HepG2 (cell line): Measurements from ENCODE around the gene CALD1. TPM values are rescaled to one million over a fixed set of nuclear protein-coding genes. Genes with fewer than 3 reads are reported as not detected.

Experiments
- DMAP1 ChIP-seq: IDR thresholded peaks from 2 replicates; pipeline ENCODE4 v1.6.1; 2016
- MXD4 ChIP-seq: IDR thresholded peaks from 2 replicates; pipeline ENCODE4 v1.6.1; 2016; ENCODE audit warnings: mild to moderate bottlenecking, missing biosample characterization, missing genetic modification reagents
- NFATC3 ChIP-seq: sonication (generic); formaldehyde crosslinking; IDR thresholded peaks from 2 replicates; pipeline ENCODE4 v1.5.1; 2020; ENCODE audit warnings: mild to moderate bottlenecking, missing genetic modification reagents
- PAWR ChIP-seq: sonication (generic); formaldehyde crosslinking; IDR thresholded peaks from 2 replicates; pipeline ENCODE4 v1.4.0; 2020; ENCODE audit warnings: missing genetic modification reagents, mild to moderate bottlenecking, borderline replicate concordance
- SMAD9 ChIP-seq: sonication (generic); formaldehyde crosslinking; IDR thresholded peaks from 2 replicates; pipeline ENCODE4 v1.5.1; 2020; ENCODE audit warnings: mild to moderate bottlenecking, missing genetic modification reagents
- THYN1 ChIP-seq: sonication (generic); formaldehyde crosslinking; IDR thresholded peaks from 2 replicates; pipeline ENCODE4 v1.8.1; 2023; ENCODE audit warnings: low read depth, mild to moderate bottlenecking, moderate library complexity, missing genetic modification reagents, borderline replicate concordance
- ZMYM2 ChIP-seq: sonication (generic); formaldehyde crosslinking; IDR thresholded peaks from 2 replicates; pipeline ENCODE4 v1.8.0; 2022; ENCODE audit warnings: mild to moderate bottlenecking, missing genetic modification reagents
- ZNF160 ChIP-seq: sonication (generic); formaldehyde crosslinking; IDR thresholded peaks from 2 replicates; pipeline ENCODE4 v1.8.0; 2022; ENCODE audit warnings: mild to moderate bottlenecking, inconsistent platforms, missing genetic modification reagents
- ZNF3 ChIP-seq: IDR thresholded peaks from 2 replicates; pipeline ENCODE4 v1.7.0; 2017; ENCODE audit warnings: inconsistent platforms
- ZNF547 ChIP-seq: sonication (generic); formaldehyde crosslinking; IDR thresholded peaks from 2 replicates; pipeline ENCODE4 v1.5.1; 2020; ENCODE audit warnings: mild to moderate bottlenecking, missing genetic modification reagents
- polyA plus RNA-seq, 8 experiments: library from polyadenylated mRNA; depleted of rRNA in 3 of 8; stranded (reverse) in 7 of 8; unstranded in 1 of 8; fragments of >200 nt; fragmentation: Illumina TruSeq in 4 of 8; extraction: Trizol in 4 of 8; gene quantifications; 2 replicates each; pipeline versions ENCODE4 v1.2.1 to v1.2.3, GENCODE V29; 2011 to 2016; ENCODE audit warnings: low read depth in 4 of 8, missing spikeins in 1 of 8, mixed read lengths in 1 of 8; ENCODE audit not compliant: insufficient read depth in 1 of 8
- total RNA-seq, 5 experiments: library from RNA; depleted of rRNA; stranded (reverse); fragments of >200 nt; fragmentation: Illumina TruSeq; extraction: Trizol; gene quantifications; 2 replicates each; pipeline ENCODE4 v1.2.3, GENCODE V29; 2016; ENCODE audit warnings: low read depth in 1 of 5
- TF ChIP-seq, protein P1 (sequence below): sonication (generic); formaldehyde crosslinking; IDR thresholded peaks from 2 replicates; pipeline ENCODE4 v1.4.0; 2020; ENCODE audit warnings: missing genetic modification reagents, borderline replicate concordance
- TF ChIP-seq, protein P2 (sequence below): sonication (generic); formaldehyde crosslinking; IDR thresholded peaks from 2 replicates; pipeline ENCODE4 v1.4.0; 2020; ENCODE audit warnings: missing genetic modification reagents
- TF ChIP-seq, protein P3 (sequence below): IDR thresholded peaks from 2 replicates; pipeline ENCODE4 v1.6.1; 2018; ENCODE audit warnings: missing genetic modification reagents, mild to moderate bottlenecking, missing compliant biosample characterization
- TF ChIP-seq, protein P4 (sequence below): sonication (generic); formaldehyde crosslinking; IDR thresholded peaks from 2 replicates; pipeline ENCODE4 v1.5.1; 2020; ENCODE audit warnings: missing genetic modification reagents, mild to moderate bottlenecking, borderline replicate concordance
- TF ChIP-seq, protein P5 (sequence below): sonication (generic); formaldehyde crosslinking; IDR thresholded peaks from 2 replicates; pipeline ENCODE4 v1.5.0; 2020; ENCODE audit warnings: missing genetic modification reagents
- TF ChIP-seq, protein P6 (sequence below): sonication (generic); formaldehyde crosslinking; IDR thresholded peaks from 2 replicates; pipeline ENCODE4 v1.9.0; 2021; ENCODE audit warnings: missing genetic modification reagents, mild to moderate bottlenecking, borderline replicate concordance

The CALD1 gene
- total and polyA plus RNA-seq, 2 of the 13 experiments (the other 11 are each of a cell fraction or from before 2014, with no cell fraction given): 53.0 to 112 TPM

DNA sequence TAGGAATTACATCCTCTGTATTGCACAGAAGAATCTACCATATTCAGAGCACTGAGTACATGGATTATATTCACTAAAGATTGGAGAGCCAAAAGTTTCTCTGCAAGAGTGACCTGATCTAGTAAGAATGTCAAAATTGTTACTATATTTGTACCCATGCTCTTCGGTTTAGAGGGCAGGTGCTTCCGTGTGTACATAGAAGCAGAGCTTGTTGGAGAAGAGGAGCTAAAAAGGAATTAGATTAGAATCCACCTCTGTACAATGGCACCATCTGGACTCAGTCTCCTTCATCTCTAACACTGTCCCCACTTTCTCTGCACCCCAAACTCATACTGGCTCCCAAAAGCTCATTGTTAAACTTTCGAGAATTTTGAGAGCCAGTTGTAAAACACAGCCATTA, 8.3 kb downstream of the CALD1 start (continued):
- TF ChIP-seq, protein P1, sequence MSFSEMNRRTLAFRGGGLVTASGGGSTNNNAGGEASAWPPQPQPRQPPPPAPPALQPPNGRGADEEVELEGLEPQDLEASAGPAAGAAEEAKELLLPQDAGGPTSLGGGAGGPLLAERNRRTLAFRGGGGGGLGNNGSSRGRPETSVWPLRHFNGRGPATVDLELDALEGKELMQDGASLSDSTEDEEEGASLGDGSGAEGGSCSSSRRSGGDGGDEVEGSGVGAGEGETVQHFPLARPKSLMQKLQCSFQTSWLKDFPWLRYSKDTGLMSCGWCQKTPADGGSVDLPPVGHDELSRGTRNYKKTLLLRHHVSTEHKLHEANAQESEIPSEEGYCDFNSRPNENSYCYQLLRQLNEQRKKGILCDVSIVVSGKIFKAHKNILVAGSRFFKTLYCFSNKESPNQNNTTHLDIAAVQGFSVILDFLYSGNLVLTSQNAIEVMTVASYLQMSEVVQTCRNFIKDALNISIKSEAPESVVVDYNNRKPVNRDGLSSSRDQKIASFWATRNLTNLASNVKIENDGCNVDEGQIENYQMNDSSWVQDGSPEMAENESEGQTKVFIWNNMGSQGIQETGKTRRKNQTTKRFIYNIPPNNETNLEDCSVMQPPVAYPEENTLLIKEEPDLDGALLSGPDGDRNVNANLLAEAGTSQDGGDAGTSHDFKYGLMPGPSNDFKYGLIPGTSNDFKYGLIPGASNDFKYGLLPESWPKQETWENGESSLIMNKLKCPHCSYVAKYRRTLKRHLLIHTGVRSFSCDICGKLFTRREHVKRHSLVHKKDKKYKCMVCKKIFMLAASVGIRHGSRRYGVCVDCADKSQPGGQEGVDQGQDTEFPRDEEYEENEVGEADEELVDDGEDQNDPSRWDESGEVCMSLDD: no peak
- no peak for TF ChIP-seq SMAD9
- TF ChIP-seq ZNF3 (CRISPR knock-in tag): no peak
- TF ChIP-seq THYN1: no peak
- TF ChIP-seq ZNF160: no peak
- TF ChIP-seq, protein P2, sequence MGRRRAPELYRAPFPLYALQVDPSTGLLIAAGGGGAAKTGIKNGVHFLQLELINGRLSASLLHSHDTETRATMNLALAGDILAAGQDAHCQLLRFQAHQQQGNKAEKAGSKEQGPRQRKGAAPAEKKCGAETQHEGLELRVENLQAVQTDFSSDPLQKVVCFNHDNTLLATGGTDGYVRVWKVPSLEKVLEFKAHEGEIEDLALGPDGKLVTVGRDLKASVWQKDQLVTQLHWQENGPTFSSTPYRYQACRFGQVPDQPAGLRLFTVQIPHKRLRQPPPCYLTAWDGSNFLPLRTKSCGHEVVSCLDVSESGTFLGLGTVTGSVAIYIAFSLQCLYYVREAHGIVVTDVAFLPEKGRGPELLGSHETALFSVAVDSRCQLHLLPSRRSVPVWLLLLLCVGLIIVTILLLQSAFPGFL (CRISPR knock-in tag): no peak
- TF ChIP-seq, protein P3, sequence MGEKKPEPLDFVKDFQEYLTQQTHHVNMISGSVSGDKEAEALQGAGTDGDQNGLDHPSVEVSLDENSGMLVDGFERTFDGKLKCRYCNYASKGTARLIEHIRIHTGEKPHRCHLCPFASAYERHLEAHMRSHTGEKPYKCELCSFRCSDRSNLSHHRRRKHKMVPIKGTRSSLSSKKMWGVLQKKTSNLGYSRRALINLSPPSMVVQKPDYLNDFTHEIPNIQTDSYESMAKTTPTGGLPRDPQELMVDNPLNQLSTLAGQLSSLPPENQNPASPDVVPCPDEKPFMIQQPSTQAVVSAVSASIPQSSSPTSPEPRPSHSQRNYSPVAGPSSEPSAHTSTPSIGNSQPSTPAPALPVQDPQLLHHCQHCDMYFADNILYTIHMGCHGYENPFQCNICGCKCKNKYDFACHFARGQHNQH (CRISPR knock-in tag): no peak
- no peak for TF ChIP-seq ZNF547
- no peak for TF ChIP-seq MXD4
- TF ChIP-seq NFATC3 (CRISPR knock-in tag): no peak
- TF ChIP-seq, protein P4, sequence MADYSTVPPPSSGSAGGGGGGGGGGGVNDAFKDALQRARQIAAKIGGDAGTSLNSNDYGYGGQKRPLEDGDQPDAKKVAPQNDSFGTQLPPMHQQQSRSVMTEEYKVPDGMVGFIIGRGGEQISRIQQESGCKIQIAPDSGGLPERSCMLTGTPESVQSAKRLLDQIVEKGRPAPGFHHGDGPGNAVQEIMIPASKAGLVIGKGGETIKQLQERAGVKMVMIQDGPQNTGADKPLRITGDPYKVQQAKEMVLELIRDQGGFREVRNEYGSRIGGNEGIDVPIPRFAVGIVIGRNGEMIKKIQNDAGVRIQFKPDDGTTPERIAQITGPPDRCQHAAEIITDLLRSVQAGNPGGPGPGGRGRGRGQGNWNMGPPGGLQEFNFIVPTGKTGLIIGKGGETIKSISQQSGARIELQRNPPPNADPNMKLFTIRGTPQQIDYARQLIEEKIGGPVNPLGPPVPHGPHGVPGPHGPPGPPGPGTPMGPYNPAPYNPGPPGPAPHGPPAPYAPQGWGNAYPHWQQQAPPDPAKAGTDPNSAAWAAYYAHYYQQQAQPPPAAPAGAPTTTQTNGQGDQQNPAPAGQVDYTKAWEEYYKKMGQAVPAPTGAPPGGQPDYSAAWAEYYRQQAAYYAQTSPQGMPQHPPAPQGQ (CRISPR knock-in tag): no peak
- no peak for TF ChIP-seq PAWR (CRISPR knock-in tag)
- no peak for TF ChIP-seq DMAP1 (CRISPR knock-in tag)
- TF ChIP-seq ZMYM2 (CRISPR knock-in tag): no peak
- TF ChIP-seq, protein P5, sequence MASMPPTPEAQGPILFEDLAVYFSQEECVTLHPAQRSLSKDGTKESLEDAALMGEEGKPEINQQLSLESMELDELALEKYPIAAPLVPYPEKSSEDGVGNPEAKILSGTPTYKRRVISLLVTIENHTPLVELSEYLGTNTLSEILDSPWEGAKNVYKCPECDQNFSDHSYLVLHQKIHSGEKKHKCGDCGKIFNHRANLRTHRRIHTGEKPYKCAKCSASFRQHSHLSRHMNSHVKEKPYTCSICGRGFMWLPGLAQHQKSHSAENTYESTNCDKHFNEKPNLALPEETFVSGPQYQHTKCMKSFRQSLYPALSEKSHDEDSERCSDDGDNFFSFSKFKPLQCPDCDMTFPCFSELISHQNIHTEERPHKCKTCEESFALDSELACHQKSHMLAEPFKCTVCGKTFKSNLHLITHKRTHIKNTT (CRISPR knock-in tag): no peak
- TF ChIP-seq, protein P6, sequence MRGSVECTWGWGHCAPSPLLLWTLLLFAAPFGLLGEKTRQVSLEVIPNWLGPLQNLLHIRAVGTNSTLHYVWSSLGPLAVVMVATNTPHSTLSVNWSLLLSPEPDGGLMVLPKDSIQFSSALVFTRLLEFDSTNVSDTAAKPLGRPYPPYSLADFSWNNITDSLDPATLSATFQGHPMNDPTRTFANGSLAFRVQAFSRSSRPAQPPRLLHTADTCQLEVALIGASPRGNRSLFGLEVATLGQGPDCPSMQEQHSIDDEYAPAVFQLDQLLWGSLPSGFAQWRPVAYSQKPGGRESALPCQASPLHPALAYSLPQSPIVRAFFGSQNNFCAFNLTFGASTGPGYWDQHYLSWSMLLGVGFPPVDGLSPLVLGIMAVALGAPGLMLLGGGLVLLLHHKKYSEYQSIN (CRISPR knock-in tag): no peak
